HEK293T (cell line): ENCODE measurements around the gene FAM13C.

Experiments
- BHLHE40 ChIP-seq: fragments of 450-650 bp; IDR thresholded peaks from 2 replicates; pipeline ENCODE4 v1.6.1; 2016; ENCODE audit warnings: mild to moderate bottlenecking, moderate library complexity, borderline replicate concordance
- ELF4 ChIP-seq: fragments of 450-650 bp; IDR thresholded peaks from 2 replicates; pipeline ENCODE4 v1.6.1; 2017; ENCODE audit warnings: antibody characterized with exemption
- FOXA1 ChIP-seq: fragments of 450-650 bp; IDR thresholded peaks from 2 replicates; pipeline ENCODE4 v1.6.1; 2016; ENCODE audit warnings: mild to moderate bottlenecking
- PKNOX1 ChIP-seq: fragments of 450-650 bp; IDR thresholded peaks from 2 replicates; pipeline ENCODE4 v1.6.1; 2016
- SUZ12 ChIP-seq: fragments of 450-650 bp; IDR thresholded peaks from 2 replicates; pipeline ENCODE4 v1.6.1; 2016; ENCODE audit warnings: mild to moderate bottlenecking

- TF ChIP-seq ELF4 (no peak), SUZ12 (no peak), FOXA1 (no peak), BHLHE40 (no peak), PKNOX1 (no peak)
Measured at GRCh38 chr10:59323831-59324401, 38.4 kb downstream of the FAM13C start.
